Stimulated activated naive CD4-positive, alpha-beta T cell treated with Interleukin-2 at 50 U/mL for 16 hours (primary cell): ENCODE data around the gene HYCC1.
"Not testable (repeated sequence)": the region's sequence is repeated elsewhere in the genome, so short reads cannot be mapped to it uniquely, and the experiment has no call there.

Source experiments
- DNase-seq: peaks from one replicate; lab custom pipeline; 2025; lab: John Stamatoyannopoulos, UW

HYCC1 gene

GRCh38 chr7:22983257-22983855 lies 30.6 kb downstream of the HYCC1 start:
- DNase-seq: no peak

- no peak for DNase-seq
Measured at GRCh38 chr7:22980422-22980821, 33.5 kb downstream of the HYCC1 start.

- no peak for DNase-seq
Measured at GRCh38 chr7:22979861-22980260, 34.1 kb downstream of the HYCC1 start.

- DNase-seq: no peak
Measured at GRCh38 chr7:22979251-22979650, 34.7 kb downstream of the HYCC1 start.

- DNase-seq: not testable (repeated sequence)
Measured at GRCh38 chr7:22974636-22975035, 39.3 kb downstream of the HYCC1 start.

- no peak for DNase-seq
Measured at GRCh38 chr7:22972207-22972606, 41.7 kb downstream of the HYCC1 start.

GRCh38 chr7:22969010-22969431 lies 44.9 kb downstream of the HYCC1 start:
- DNase-seq: no peak
